ENCODE results near the gene PCDHB15.

The PCDHB15 gene

GRCh38 chr5:141261238-141261546, 16.0 kb downstream of the PCDHB15 start:
- no peak for TF ChIP-seq CTCF (IDR thresholded peaks at IDR 0.05)

- no peak for TF ChIP-seq CTCF (IDR thresholded peaks at IDR 0.05)
Observed at GRCh38 chr5:141269195-141269594, 24.0 kb downstream of the PCDHB15 start.

- TF ChIP-seq CTCF (IDR thresholded peaks at IDR 0.05) = no peak
Observed at GRCh38 chr5:141272906-141273305, 27.7 kb downstream of the PCDHB15 start.

- TF ChIP-seq CTCF (IDR thresholded peaks at IDR 0.05) = no peak
Observed at GRCh38 chr5:141298376-141298775, 53.2 kb downstream of the PCDHB15 start.
